M059J (cell line): ENCODE results near the gene CD8B. TPM values are rescaled to one million over a fixed set of nuclear protein-coding genes. Genes with fewer than 3 reads are reported as not detected.

Source experiments
- DNase-seq: peaks from one replicate; pipeline ENCODE4 v3.0.0-alpha.2; 2012; ENCODE audit warnings: low read depth
- total RNA-seq: library from RNA; depleted of rRNA; stranded (reverse); fragments of >200 nt; shearing (Covaris generic); gene quantifications from 2 replicates; pipeline ENCODE4 v1.2.3, GENCODE V29; 2014

Gene CD8B
- total RNA-seq, 1 experiment from 2014 or later = not detected

- no peak for DNase-seq
These were observed 55.4 kb downstream of the CD8B start for GRCh38 chr2:86806059-86806857.

- no peak for DNase-seq
These were observed 60.7 kb downstream of the CD8B start for GRCh38 chr2:86800856-86801567.

- DNase-seq = no peak
These were observed 66.8 kb downstream of the CD8B start for GRCh38 chr2:86794861-86795260.

GRCh38 chr2:86793752-86794151, 67.9 kb downstream of the CD8B start:
- no peak for DNase-seq

- DNase-seq = no peak
These were observed 70.1 kb downstream of the CD8B start for GRCh38 chr2:86791573-86791972.

GRCh38 chr2:86790676-86791572, 70.8 kb downstream of the CD8B start, which contains the start of gene CD8A:
CD8A (minus strand) TSS chr2:86790913; CDS start chr2:86790825, 88 bp downstream.
- peak; percentile 32 for DNase-seq

GRCh38 chr2:86790134-86790675, 71.5 kb downstream of the CD8B start:
- DNase-seq = no peak

GRCh38 chr2:86789687-86790133, 72.0 kb downstream of the CD8B start:
- no peak for DNase-seq

- no peak for DNase-seq
These were observed 72.6 kb downstream of the CD8B start for GRCh38 chr2:86788881-86789686.

- DNase-seq = no peak
These were observed 73.5 kb downstream of the CD8B start for GRCh38 chr2:86788165-86788564.

- peak; percentile 23 for DNase-seq
These were observed 74.0 kb downstream of the CD8B start for GRCh38 chr2:86787736-86788135.

- DNase-seq = no peak
These were observed 75.6 kb downstream of the CD8B start for GRCh38 chr2:86786001-86786536.

GRCh38 chr2:86785456-86785855, 76.2 kb downstream of the CD8B start:
- no peak for DNase-seq

- DNase-seq = no peak
These were observed 77.9 kb downstream of the CD8B start for GRCh38 chr2:86783615-86784339.

GRCh38 chr2:86782748-86783147, 78.9 kb downstream of the CD8B start:
- DNase-seq = no peak

GRCh38 chr2:86781363-86781762, 80.3 kb downstream of the CD8B start:
- DNase-seq = no peak

GRCh38 chr2:86779971-86780370, 81.7 kb downstream of the CD8B start:
- DNase-seq = no peak

GRCh38 chr2:86778957-86779356, 82.7 kb downstream of the CD8B start:
- DNase-seq = no peak

GRCh38 chr2:86776532-86776931, 85.2 kb downstream of the CD8B start:
- DNase-seq = no peak

GRCh38 chr2:86775338-86775737, 86.3 kb downstream of the CD8B start:
- DNase-seq = no peak
